ENCODE results near the gene DHCR24. TPM values are rescaled to one million over a fixed set of nuclear protein-coding genes. Genes with fewer than 3 reads are reported as not detected.
A peak's percentile ranks its signal among the peaks of the same experiment; 100 is the strongest.

DHCR24 gene
- total and polyA plus RNA-seq, 2 of the 13 experiments (the other 11 are each of a cell fraction or from before 2014, with no cell fraction given) = 374 to 448 TPM

DNA sequence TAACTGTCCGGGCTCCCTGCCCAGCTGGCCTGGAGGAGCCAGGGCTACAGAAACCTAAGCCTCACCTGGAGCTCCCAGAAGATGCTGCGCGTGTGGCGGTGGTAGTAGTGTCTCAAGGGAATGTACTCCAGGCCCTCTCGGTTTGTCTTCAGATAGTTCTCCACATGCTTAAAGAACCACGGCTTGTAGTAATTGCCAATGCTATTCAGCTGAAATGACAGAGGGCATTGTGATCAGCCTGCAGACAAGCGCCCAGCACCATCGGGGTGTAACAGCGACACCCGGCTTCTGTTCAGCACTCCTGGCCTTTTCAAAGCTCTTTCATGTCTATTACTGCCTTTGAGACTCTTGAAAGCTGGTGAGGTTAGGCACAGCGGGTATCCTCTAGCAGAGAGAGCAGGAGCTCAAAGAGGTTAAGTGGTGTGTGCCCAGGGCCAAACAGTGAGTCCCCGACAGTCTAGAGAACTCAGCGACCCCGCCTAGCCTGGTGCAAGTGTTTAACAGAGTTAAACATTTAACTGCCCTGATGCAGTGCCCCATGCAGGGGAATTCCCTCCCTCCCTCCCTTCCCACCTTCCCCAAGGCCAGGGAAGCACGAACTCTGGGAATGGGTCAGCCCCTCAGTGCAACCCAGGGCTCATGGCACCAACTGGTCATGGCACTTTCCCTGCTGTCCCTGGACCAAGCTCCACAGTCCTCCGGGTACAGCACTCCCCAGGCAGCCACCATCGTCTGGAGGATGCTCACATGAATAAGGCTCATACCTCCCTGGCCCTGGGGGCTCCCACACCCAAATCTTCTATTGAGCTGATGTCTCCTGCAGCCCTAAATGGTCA, 21.5 kb downstream of the DHCR24 start (continued):
- TF ChIP-seq, protein P1, sequence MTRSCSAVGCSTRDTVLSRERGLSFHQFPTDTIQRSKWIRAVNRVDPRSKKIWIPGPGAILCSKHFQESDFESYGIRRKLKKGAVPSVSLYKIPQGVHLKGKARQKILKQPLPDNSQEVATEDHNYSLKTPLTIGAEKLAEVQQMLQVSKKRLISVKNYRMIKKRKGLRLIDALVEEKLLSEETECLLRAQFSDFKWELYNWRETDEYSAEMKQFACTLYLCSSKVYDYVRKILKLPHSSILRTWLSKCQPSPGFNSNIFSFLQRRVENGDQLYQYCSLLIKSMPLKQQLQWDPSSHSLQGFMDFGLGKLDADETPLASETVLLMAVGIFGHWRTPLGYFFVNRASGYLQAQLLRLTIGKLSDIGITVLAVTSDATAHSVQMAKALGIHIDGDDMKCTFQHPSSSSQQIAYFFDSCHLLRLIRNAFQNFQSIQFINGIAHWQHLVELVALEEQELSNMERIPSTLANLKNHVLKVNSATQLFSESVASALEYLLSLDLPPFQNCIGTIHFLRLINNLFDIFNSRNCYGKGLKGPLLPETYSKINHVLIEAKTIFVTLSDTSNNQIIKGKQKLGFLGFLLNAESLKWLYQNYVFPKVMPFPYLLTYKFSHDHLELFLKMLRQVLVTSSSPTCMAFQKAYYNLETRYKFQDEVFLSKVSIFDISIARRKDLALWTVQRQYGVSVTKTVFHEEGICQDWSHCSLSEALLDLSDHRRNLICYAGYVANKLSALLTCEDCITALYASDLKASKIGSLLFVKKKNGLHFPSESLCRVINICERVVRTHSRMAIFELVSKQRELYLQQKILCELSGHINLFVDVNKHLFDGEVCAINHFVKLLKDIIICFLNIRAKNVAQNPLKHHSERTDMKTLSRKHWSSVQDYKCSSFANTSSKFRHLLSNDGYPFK (CRISPR knock-in tag; IDR thresholded peaks at IDR 0.05; ENCODE audit: borderline replicate concordance) = no peak
- TF ChIP-seq PLRG1 (conservative IDR thresholded peaks at IDR 0.05) = no peak
- TF ChIP-seq ZNF549 (CRISPR knock-in tag; IDR thresholded peaks at IDR 0.05) = no peak
- TF ChIP-seq, protein P2, sequence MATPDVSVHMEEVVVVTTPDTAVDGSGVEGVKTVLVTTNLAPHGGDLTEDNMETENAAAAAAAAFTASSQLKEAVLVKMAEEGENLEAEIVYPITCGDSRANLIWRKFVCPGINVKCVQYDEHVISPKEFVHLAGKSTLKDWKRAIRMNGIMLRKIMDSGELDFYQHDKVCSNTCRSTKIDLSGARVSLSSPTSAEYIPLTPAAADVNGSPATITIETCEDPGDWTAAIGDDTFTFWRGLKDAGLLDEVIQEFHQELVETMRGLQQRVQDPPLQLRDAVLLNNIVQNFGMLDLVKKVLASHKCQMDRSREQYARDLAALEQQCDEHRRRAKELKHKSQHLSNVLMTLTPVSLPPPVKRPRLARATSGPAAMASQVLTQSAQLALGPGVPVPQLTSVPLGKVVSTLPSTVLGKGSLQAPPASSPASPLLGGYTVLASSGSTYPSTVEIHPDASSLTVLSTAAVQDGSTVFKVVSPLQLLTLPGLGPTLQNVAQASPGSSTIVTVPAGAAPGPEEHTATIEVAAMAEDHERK (CRISPR knock-in tag; IDR thresholded peaks at IDR 0.05; ENCODE audit: low read depth) = no peak
- TF ChIP-seq GTF3A (CRISPR knock-in tag; conservative IDR thresholded peaks at IDR 0.05) = no peak
- TF ChIP-seq, protein P3, sequence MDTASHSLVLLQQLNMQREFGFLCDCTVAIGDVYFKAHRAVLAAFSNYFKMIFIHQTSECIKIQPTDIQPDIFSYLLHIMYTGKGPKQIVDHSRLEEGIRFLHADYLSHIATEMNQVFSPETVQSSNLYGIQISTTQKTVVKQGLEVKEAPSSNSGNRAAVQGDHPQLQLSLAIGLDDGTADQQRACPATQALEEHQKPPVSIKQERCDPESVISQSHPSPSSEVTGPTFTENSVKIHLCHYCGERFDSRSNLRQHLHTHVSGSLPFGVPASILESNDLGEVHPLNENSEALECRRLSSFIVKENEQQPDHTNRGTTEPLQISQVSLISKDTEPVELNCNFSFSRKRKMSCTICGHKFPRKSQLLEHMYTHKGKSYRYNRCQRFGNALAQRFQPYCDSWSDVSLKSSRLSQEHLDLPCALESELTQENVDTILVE (CRISPR knock-in tag; IDR thresholded peaks at IDR 0.05) = peak; percentile 55
- TF ChIP-seq KLF6 (CRISPR knock-in tag; IDR thresholded peaks at IDR 0.05) = peak; percentile 39; the same call in 1 of the 2 replicates
- peak; percentile 96 for TF ChIP-seq ZBTB3 (CRISPR knock-in tag; IDR thresholded peaks at IDR 0.05; ENCODE audit: borderline replicate concordance, low read depth)
- 0 out of 2 replicates have a peak, but pooled peaks have one; percentile 63 for TF ChIP-seq PAF1 (CRISPR knock-in tag; IDR thresholded peaks at IDR 0.05)
- TF ChIP-seq, protein P4, sequence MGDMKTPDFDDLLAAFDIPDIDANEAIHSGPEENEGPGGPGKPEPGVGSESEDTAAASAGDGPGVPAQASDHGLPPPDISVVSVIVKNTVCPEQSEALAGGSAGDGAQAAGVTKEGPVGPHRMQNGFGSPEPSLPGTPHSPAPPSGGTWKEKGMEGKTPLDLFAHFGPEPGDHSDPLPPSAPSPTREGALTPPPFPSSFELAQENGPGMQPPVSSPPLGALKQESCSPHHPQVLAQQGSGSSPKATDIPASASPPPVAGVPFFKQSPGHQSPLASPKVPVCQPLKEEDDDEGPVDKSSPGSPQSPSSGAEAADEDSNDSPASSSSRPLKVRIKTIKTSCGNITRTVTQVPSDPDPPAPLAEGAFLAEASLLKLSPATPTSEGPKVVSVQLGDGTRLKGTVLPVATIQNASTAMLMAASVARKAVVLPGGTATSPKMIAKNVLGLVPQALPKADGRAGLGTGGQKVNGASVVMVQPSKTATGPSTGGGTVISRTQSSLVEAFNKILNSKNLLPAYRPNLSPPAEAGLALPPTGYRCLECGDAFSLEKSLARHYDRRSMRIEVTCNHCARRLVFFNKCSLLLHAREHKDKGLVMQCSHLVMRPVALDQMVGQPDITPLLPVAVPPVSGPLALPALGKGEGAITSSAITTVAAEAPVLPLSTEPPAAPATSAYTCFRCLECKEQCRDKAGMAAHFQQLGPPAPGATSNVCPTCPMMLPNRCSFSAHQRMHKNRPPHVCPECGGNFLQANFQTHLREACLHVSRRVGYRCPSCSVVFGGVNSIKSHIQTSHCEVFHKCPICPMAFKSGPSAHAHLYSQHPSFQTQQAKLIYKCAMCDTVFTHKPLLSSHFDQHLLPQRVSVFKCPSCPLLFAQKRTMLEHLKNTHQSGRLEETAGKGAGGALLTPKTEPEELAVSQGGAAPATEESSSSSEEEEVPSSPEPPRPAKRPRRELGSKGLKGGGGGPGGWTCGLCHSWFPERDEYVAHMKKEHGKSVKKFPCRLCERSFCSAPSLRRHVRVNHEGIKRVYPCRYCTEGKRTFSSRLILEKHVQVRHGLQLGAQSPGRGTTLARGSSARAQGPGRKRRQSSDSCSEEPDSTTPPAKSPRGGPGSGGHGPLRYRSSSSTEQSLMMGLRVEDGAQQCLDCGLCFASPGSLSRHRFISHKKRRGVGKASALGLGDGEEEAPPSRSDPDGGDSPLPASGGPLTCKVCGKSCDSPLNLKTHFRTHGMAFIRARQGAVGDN (CRISPR knock-in tag; IDR thresholded peaks at IDR 0.05) = peak; percentile 88
- no peak for TF ChIP-seq BHLHE40 (IDR thresholded peaks at IDR 0.05; ENCODE audit: low read length)
- no peak for TF ChIP-seq ZBTB21 (CRISPR knock-in tag; IDR thresholded peaks at IDR 0.05)
- no peak for TF ChIP-seq ZNF30 (CRISPR knock-in tag; IDR thresholded peaks at IDR 0.05)
- peak; percentile 66; the same call in 1 of the 2 replicates for TF ChIP-seq HMG20B (CRISPR knock-in tag; conservative IDR thresholded peaks at IDR 0.05)
- no peak for TF ChIP-seq NFKB2 (CRISPR knock-in tag; IDR thresholded peaks at IDR 0.05; ENCODE audit: borderline replicate concordance)
- TF ChIP-seq, protein P5, sequence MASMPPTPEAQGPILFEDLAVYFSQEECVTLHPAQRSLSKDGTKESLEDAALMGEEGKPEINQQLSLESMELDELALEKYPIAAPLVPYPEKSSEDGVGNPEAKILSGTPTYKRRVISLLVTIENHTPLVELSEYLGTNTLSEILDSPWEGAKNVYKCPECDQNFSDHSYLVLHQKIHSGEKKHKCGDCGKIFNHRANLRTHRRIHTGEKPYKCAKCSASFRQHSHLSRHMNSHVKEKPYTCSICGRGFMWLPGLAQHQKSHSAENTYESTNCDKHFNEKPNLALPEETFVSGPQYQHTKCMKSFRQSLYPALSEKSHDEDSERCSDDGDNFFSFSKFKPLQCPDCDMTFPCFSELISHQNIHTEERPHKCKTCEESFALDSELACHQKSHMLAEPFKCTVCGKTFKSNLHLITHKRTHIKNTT (CRISPR knock-in tag; IDR thresholded peaks at IDR 0.05) = no peak
- TF ChIP-seq ERF (CRISPR knock-in tag; IDR thresholded peaks at IDR 0.05) = peak; percentile 77; the same call in 1 of the 2 replicates
- TF ChIP-seq IKZF1 (IDR thresholded peaks at IDR 0.05) = no peak
- peak; percentile 88 for TF ChIP-seq RXRB (CRISPR knock-in tag; IDR thresholded peaks at IDR 0.05; ENCODE audit: borderline replicate concordance)

Data from HepG2 (cell line).